ENCODE data around the gene INPP5K. TPM values are rescaled to one million over a fixed set of nuclear protein-coding genes. Genes with fewer than 3 reads are reported as not detected.

The INPP5K gene
- total and polyA plus RNA-seq, 2 donors (not counting 1 experiment from before 2014, with no cell fraction given): 53.8 to 77.9 TPM

- ATAC-seq (ENCODE audit: low read depth): no peak
- Histone ChIP-seq H4K20me1 (ENCODE audit: control insufficient read depth, insufficient read depth, low read length, poor library complexity, severe bottlenecking) (peaks cover 6% of the 10 kb centered on the region), H3K9me3 (ENCODE audit: control extremely low read depth in 1 of 3, control insufficient read depth in 2 of 3, insufficient read depth in 1 of 3, low read length in 2 of 3) (no peaks in the 10 kb centered on the region), H3K27me3 (replicated peaks in 1 of 4; ENCODE audit: control extremely low read depth in 1 of 4, control insufficient read depth in 3 of 4, insufficient read depth in 4 of 4, low read length in 3 of 4) (no peaks in the 10 kb centered on the region), H2AFZ (ENCODE audit: insufficient read depth, low read depth, low read length, poor library complexity, severe bottlenecking) (no peak overlapping the region), H3K4me3 (ENCODE audit: control extremely low read depth in 1 of 5, extremely low read depth in 1 of 5, insufficient read depth in 1 of 5, low read depth in 2 of 5, low read length in 4 of 5) (no peak overlapping the region), H3K79me2 (ENCODE audit: control insufficient read depth, insufficient read depth, low read length) (peaks cover 28% of the 10 kb centered on the region), H3K4me1 (ENCODE audit: control insufficient read depth in 2 of 2, insufficient read depth in 2 of 2, low read length in 2 of 2) (no peaks in the 10 kb centered on the region), H3K36me3 (replicated peaks in 1 of 2; ENCODE audit: control extremely low read depth in 1 of 2, control insufficient read depth in 1 of 2, extremely low read depth in 1 of 2, insufficient read depth in 2 of 2, low read length in 1 of 2) (peaks cover 0 to 53% of the 10 kb centered on the region in 2 experiments), H3K4me2 (replicated peaks; ENCODE audit: low read depth, low read length, poor library complexity, severe bottlenecking) (no peak overlapping the region), H3K27ac (ENCODE audit: low read length in 2 of 2) (no peak overlapping the region), H3K9ac (ENCODE audit: low read length) (no peak overlapping the region)
- H3K9me3 Mint-ChIP-seq (ENCODE audit: insufficient read depth): no peaks in the 10 kb centered on the region
- H3K4me1 Mint-ChIP-seq: no peaks in the 10 kb centered on the region
- no peaks in the 10 kb centered on the region for H3K27me3 Mint-ChIP-seq
- 100% methylated on average over 1 of the region's 3 CpGs for WGBS (ENCODE audit: insufficient coverage)
- ChIA-PET CTCF (interaction anchor here (0.6 to 2.1 kb wide), 5 partner anchors 8 to 324 kb away, joined by 3 to 12 read pairs (median 4); partner anchors contain the start of gene INPP5K), POLR2A (no interaction called here)
- no peak overlapping the region for H3K4me3 Mint-ChIP-seq
- no peak overlapping the region for H3K27ac Mint-ChIP-seq
- DNase-seq: no peak
- intact Hi-C loops (cut with micrococcal nuclease): no loop called here
- TF ChIP-seq EZH2 (IDR thresholded peaks at IDR 0.05; ENCODE audit: borderline replicate concordance, insufficient read depth, low read depth, low read length, poor library complexity, severe bottlenecking) (no peak), CTCF (IDR thresholded peaks at IDR 0.05) (no peak)
Measured at GRCh38 chr17:1504866-1505265, 11.5 kb downstream of the INPP5K start.

DNA sequence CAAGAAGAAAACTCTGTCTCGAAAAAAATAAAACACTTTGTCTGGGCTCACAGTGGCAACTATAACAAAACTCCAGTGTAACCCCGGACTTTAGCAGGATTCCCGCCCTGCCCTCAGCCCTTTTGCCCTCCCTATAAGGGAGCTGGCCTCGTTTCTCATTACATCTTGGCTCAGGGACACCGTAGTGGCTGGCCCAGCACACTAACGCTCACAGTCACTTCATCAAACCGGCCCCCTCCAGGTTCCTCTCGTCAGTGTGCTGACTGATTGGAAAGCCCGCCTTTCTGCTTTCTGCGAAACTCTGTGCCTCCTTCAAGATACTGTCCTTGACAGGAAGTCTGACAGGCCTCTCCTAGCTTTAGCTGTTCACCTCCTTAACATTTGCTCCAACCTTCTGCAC is 12.7 kb downstream of the INPP5K start:
- H2AFZ ChIP-seq (ENCODE audit: insufficient read depth, low read depth, low read length, poor library complexity, severe bottlenecking): no peak overlapping the region
- H3K9ac ChIP-seq (ENCODE audit: low read length): no peak overlapping the region
- no peak for ATAC-seq (ENCODE audit: low read depth)
- no peaks in the 10 kb centered on the region for H4K20me1 ChIP-seq (ENCODE audit: control insufficient read depth, insufficient read depth, low read length, poor library complexity, severe bottlenecking)
- H3K27ac ChIP-seq (ENCODE audit: low read length in 2 of 2): no peak overlapping the region
- Mint-ChIP-seq H3K4me1 (no peaks in the 10 kb centered on the region), H3K9me3 (ENCODE audit: insufficient read depth) (no peaks in the 10 kb centered on the region), H3K27ac (no peak overlapping the region), H3K27me3 (no peaks in the 10 kb centered on the region), H3K4me3 (no peak overlapping the region)
- H3K4me3 ChIP-seq (ENCODE audit: control extremely low read depth in 1 of 5, extremely low read depth in 1 of 5, insufficient read depth in 1 of 5, low read depth in 2 of 5, low read length in 4 of 5): no peak overlapping the region
- CTCF ChIA-PET: interaction anchor here (1.7 kb wide), 1 partner anchor 12 kb away, joined by 6 read pairs; the partner anchor contains the start of gene INPP5K
- TF ChIP-seq CTCF (IDR thresholded peaks at IDR 0.05) (no peak), EZH2 (IDR thresholded peaks at IDR 0.05; ENCODE audit: borderline replicate concordance, insufficient read depth, low read depth, low read length, poor library complexity, severe bottlenecking) (no peak)
- WGBS (ENCODE audit: insufficient coverage): 96% methylated on average over 10 of the region's 10 CpGs
- H3K4me2 ChIP-seq (replicated peaks; ENCODE audit: low read depth, low read length, poor library complexity, severe bottlenecking): no peak overlapping the region
- H3K79me2 ChIP-seq (ENCODE audit: control insufficient read depth, insufficient read depth, low read length): peaks cover 20% of the 10 kb centered on the region
- no peaks in the 10 kb centered on the region for H3K4me1 ChIP-seq (ENCODE audit: control insufficient read depth in 2 of 2, insufficient read depth in 2 of 2, low read length in 2 of 2)
- no peaks in the 10 kb centered on the region for H3K27me3 ChIP-seq (replicated peaks in 1 of 4; ENCODE audit: control extremely low read depth in 1 of 4, control insufficient read depth in 3 of 4, insufficient read depth in 4 of 4, low read length in 3 of 4)
- intact Hi-C loops (cut with micrococcal nuclease): no loop called here
- H3K36me3 ChIP-seq (replicated peaks in 1 of 2; ENCODE audit: control extremely low read depth in 1 of 2, control insufficient read depth in 1 of 2, extremely low read depth in 1 of 2, insufficient read depth in 2 of 2, low read length in 1 of 2): peaks cover 0 to 45% of the 10 kb centered on the region in 2 experiments
- POLR2A ChIA-PET: no interaction called here
- no peaks in the 10 kb centered on the region for H3K9me3 ChIP-seq (ENCODE audit: control extremely low read depth in 1 of 3, control insufficient read depth in 2 of 3, insufficient read depth in 1 of 3, low read length in 2 of 3)
- DNase-seq: no peak

Measured in B cell (primary cell).